ENCODE data around the gene TSPAN31.

TSPAN31 gene

DNA sequence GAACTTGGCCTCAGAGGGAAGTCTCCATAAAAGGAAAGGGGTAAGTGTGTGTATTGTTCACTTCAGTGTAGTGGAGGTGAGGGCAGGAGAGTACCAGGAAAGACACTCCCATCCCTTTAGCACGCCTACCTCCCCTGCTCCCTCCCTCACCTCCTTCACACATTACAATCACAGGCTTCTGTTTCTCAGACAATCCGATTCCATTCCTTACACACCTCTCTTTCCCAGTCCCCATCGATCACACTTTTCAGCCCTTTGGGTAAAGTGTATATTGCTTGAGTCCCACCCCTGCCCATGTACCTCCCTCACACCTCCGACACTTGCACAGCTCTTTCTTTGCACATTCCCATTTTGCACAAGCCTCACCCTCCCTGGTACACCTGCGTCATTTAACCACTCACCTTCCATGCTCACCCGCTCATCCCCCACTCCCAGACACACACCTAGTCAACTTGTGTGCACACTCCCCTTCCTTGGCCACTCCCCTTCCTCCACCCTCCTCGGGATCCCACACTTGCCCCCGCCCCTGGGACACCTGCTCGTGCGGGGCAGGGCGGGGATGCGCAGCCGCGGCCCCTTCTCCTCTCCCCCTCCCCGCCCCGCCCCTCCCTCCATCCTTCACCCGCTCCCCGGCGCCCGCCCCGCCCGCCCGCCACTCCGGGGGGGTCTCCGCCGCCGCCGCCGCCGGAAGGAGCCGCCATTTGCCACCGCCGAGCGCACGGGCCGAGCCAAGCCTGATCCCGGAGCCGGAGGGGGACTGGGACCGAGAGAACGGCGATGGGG lies 9.8 kb downstream of the TSPAN31 start, which contains the start of gene MARCHF9:
MARCHF9 (plus strand) TSS at position 693 of the 783 bp plus-strand sequence. CDS start 426 bp downstream, outside the sequence.
- DNase-seq, result peak; percentile 85 to 88

DNA sequence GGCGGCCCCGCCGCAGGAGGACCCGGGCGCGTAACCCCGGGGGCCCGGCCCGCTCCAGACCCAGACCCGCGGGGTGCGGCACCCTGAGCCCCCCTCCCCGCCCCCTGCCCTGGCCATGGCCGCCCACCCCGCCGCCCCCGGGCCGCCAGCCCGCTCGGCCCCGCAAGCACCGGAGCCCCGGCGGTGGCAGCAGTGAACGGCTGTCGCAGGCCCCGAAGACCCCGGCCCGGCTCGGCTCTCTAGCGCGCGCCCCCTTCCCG lies 10.3 kb downstream of the TSPAN31 start:
- no peak for DNase-seq

DNA sequence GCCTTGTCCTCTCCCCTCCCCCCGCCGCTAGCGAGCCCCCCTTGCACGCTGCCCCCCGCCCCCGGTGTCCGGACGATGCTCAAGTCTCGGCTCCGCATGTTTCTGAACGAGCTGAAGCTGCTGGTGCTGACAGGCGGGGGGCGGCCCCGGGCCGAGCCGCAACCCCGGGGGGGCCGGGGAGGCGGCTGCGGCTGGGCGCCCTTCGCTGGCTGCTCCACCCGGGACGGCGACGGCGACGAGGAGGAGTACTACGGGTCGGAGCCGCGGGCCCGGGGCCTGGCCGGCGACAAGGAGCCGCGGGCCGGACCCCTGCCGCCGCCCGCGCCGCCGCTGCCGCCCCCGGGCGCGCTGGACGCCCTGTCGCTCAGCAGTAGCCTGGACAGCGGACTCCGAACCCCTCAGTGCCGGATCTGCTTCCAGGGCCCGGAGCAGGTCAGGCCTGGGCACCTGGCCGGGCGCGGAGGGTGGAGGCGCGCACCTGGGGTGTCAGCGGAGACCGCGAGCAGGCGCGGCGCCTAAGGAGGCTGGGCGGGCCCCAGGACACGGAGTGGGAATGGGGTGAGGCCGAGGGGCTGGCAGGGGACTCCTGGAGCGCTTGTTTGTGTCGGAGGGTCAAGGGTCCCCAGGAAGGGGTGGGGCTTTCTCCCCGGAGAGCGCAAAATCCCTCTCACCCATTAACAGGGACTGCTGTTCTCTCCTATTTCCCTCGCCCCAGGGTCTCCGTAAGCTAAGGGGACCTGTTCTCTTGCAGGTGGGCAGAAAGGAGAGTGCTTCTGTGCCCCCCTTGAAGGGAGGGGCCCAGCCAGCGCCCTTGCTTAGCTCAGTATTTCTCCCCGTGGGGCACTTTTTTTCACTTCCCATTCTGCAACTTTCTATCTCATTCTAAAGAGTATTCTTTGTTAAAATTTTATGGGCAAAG lies 10.9 kb downstream of the TSPAN31 start:
- DNase-seq, result peak in 1 of 2 donors; percentile 43

DNA sequence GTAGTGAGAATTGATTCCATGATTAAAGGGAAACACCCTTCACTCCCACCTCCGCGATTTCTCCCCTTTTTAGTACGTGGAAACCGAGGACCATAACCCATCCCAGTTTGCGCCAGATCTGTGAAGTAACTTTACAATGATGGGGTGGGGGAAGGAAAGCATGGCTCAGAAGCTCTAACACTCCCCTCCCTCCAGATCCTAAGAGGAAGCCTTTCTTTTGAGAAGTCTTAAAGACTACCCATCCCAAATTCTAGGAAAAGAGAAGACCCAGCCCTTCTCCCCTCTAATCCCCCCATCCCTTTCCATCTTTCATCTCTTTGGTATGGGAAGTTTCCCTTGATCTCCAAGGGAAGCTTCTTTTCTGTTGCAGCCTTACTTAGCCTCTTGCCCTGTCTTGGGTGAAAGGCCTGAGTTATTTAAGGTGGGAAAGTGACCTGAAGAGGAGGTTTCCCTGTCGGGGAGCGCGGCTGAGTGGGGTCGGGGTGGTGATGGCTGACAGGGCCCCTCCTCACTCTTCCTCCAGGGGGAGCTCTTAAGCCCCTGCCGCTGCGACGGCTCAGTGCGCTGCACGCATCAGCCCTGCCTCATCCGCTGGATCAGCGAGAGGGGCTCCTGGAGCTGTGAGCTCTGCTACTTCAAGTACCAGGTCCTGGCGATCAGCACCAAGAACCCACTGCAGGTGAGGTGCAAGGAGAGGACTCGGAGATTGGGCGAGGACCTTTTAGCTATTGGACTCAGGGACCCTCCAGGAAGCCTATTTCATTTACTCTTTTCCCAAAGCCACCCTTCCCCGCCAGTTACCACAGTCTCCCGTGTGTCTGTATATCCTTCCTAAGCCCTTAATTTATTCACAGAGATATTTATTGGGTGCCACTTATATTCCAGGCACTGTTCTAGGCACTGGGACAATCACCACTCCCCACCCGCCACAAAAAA lies 11.8 kb downstream of the TSPAN31 start:
- DNase-seq, result peak; percentile 77 to 79

DNA sequence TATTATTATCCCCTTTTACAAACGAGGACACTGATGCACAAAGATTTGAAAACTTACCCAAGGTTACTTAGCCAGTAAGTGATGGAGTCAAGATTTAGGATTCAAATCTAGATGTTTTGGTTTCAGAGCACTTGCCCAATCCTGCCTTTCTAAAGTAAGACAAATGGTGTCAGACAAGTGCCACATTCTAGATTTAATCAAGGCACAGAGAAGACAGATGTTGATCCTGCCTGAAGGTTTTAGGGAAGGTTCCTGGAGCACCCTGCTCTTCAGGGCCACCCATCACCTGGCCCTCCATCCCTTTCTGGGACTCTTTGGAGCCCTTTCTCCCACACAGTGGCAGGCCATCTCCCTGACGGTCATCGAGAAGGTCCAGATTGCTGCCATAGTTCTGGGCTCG lies 12.9 kb downstream of the TSPAN31 start:
- DNase-seq, result no peak

DNA sequence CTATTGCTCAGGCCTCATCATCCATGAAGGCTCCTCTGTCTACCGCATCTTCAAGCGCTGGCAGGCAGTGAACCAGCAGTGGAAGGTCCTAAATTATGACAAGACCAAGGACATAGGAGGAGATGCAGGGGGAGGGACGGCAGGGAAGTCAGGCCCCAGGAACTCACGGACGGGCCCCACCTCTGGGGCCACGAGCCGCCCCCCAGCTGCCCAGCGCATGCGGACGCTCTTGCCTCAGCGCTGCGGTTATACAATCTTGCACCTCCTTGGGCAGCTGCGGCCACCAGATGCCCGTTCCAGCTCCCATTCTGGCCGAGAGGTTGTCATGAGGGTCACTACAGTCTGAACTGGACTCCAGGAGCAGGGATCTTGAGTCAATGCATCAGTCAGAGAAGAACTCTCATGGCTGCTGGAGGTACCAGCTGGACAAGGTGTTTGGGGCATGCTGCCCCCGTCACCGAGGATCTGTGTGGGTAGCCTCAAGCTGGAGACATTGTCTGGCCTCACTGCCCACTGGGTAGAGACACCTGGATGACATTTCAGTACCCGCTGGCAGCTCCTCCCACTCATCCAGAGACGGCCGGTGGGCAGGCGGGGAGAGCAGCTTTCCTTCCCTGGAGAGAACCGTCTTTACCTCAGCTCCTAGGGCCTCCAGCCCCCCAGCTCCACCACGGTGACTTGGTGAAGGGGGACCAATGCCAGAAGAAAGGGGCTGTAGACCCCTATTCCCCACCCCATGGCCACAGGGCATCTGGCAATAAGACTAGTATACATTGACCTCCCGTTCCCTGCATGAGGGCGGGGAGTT lies 13.9 kb downstream of the TSPAN31 start:
- no peak for DNase-seq

DNA sequence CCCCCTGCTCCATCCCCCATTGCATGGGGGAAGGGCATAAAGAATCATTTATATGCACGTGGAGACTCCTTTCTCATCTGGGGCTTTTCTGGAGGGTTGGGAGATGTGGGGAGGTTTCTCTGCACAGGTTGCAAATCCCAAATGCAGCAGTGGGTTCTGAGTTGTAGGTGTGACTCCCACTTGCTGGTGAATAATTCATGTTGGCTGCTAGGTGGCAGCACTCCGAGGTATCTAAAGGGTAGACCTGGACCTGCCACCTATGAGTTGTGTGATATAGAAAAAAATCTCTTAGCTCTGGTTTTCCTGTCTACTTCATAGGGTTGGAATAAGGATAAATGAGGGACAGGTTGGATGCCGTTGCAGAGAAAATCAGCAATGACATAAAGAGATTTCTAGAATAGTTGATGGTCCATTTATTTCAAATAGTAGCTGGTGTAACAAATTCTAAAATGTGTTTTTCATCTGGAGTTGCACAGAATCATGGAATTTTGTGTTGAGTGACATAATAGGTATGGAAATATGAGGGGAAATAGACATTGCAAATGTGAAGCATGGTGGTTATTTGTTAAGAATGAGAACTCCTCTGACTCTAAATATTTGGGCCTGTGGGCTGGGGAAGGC lies 14.6 kb downstream of the TSPAN31 start:
- DNase-seq, result peak in 1 of 2 donors; percentile 44

DNA sequence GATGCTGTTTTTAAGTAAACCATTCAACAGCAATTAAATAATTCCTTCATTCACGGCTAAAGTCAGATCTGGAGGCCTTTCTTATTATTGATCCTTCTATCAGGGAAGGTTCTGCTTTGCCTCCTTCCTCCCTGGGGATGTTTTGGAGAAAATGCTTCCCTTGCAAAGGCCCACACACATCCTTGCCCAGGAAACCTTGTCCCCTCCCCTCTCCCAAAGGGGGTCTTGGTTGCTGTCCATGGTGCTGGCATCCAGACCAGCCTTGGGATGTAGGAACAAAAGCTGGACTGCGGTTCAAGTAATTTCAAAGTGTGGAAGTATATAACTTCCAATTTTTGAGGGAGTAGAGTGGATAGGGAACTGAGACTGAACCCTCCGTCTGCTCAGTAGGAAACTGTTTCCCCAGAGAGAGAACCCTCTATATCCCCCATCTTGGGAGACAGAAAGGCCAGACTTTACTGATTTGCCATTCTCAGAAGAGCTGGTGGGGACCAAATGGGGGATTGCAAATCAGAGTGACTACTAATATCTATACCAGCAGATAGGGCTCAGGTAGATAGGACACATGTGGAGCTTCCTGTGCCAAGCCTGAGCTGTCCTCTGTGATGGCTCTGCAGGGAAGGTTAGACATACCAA lies 15.6 kb downstream of the TSPAN31 start:
- no peak for DNase-seq

DNA sequence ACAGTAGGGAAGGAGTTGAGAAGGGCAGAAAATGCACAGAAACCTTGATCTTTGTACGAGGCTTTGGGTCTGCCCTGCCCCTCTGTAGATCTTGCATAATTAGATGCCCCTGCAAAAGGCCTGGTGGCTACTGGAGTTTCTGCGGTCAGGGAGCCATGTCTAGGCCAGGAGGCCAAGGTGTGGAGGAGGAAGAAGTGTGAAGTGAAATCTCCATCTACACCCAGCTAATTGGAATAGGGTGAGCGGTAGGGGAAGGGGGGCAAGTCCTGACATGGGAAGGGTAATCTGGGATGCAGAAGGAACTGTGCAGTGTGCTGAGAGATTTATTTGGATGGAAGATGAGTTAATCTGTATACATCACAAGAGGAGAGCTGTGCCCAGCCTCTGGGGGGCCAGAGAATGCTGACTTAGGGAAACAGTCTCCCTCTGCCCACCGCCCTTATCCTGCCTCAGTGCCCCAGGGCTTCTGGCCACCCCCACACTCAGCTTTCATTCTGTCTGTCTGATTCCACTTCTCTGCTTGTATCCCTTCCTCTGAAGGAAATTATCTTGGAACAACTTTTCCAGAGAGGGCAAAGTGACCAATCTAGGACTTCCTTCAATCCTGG lies 16.7 kb downstream of the TSPAN31 start:
- no peak for DNase-seq

DNA sequence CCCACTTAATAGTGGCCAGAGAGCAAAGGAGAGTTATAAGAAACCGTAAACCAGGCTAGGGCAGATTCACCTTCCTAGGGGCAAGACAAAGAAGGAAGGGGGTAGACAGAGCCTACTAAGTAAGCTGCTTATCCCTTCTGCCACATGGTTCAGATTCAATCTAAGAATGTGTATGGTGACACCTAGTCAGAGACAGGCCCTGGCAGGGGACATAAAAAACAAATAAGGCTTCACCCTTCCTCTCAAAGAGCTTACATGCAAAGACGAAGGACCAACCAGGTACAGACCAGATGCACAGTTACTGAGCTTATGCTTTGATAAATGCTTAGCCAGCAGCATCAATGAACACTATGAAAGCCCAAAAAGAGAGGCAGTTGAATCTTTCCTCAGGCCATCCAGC lies 17.6 kb downstream of the TSPAN31 start:
- DNase-seq, result no peak

DNA sequence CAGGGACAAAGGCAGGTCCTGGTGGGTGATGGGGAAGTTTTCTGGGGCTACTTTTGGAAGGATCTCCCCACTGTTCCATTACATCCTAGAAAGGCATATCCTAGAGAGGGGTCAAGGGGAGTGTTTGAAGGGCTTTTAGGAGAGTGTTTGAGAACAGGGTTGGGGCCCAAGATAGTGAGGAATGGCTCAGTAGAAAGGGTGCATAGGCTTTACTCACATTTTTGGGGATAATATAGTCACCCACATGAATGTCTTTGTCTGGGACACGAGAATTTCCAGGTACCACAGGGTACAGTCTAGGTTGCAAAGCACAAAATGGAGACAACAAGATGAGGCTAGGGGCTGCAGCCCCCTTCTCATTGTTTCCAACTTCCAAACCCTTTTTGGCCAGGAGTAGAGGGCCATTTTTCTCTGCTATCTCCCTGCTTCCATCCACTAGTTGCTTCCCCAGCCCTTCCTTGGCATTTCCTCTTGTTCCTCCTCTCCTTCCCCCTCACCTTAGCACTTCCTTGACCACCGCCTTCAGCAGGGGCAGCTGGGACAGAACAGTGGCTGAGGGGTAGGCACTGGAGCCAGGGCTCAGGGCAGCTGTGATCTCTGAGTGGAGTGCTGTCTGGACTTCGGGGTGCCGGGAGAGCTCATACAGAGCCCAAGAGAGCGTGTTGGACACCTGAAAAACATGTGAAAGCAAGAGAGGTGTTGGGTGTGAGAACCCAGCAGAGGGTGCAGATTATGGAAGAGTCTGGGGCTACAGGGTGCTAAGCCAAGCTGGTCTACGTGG lies 19.2 kb downstream of the TSPAN31 start:
- no peak for DNase-seq

DNA sequence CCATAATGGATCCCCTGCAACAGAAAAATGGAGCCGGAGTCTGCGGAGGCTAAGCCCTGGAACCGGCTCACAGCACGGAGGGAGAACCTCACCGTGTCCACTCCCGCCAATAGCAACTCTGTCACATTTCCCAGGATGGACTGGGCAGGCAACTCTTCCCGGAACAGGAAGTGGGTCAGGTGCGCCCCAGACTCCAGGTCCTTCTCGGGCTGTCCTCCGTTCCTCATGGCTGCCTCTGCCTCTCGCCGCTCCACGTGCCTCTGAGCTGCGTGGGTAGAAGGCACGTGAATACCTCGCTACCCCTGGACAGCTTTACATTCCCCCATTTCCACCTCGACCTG lies 19.8 kb downstream of the TSPAN31 start:
- DNase-seq, result peak in 1 of 2 donors; percentile 51

DNA sequence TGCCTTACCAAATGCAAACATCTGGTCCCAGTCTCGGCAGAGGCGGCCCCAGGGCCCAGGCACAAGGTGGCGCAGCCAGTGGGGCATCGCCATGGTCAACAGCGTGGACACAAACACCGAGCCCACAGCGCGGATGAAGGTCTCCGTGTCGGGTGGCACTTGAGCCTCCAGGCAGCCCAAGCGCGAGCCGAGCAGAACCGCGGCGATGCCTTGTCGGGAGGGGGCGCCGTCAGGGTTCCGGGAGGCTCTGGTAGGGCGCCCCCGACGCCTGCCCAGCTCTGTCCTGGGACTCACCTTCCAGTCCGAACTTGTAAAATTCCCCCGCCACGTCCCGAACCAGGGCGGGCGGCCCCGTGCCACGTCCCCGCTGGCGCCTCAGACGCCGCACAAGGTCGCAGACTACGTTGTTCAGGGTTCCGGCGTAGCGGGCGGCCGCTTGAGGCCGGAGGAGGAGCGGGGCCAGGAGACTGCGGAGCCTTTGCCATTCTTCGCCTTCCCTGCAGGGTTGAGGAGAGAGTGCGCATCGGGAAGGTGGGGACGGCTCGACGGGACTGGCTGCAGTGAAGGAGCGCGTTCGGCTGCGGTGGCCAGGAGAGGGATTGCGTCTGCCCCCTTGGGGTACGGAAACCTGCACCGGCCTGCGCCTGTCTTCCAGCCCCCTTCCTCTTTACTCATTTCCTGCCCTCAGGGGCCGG lies 20.3 kb downstream of the TSPAN31 start:
- DNase-seq, result peak; percentile 65 to 74

DNA sequence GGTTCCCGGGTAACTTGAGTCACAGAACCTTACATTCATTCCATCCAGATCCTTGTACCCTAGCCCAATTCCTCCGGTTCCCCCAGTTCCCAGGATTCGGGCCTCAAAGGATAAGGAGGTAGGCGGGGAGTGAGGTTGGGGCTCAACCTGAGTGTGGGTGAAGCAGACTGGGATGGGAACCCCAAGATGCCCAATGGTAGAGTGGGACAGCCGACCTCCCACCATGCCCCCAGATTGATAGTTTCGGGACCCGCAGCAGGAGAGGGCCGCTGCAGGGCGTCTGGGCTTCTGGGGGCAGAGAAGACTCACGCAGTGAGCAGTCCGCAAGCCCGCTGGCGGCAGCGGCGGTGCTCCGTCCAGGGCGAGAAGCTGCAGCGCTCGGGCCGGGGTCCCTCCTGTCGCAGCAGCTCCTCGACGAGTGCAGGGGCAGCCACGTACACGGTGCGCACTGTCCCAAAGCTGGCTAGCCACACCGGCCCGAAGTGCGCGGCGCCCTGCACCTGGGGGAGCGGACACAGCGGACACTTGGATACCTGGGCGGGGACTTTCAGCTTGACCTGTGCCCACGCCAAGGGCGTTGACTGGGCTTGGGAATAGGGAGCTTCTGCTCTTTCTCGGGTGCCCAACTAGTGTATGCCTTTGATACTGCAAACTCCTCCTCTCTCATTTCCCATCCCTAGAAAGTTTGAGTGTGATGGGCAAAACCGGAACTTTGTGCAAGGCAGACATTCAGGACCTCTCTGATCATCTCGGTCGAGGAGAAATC lies 21.0 kb downstream of the TSPAN31 start:
- peak in 1 of 2 donors; percentile 33 for DNase-seq

DNA sequence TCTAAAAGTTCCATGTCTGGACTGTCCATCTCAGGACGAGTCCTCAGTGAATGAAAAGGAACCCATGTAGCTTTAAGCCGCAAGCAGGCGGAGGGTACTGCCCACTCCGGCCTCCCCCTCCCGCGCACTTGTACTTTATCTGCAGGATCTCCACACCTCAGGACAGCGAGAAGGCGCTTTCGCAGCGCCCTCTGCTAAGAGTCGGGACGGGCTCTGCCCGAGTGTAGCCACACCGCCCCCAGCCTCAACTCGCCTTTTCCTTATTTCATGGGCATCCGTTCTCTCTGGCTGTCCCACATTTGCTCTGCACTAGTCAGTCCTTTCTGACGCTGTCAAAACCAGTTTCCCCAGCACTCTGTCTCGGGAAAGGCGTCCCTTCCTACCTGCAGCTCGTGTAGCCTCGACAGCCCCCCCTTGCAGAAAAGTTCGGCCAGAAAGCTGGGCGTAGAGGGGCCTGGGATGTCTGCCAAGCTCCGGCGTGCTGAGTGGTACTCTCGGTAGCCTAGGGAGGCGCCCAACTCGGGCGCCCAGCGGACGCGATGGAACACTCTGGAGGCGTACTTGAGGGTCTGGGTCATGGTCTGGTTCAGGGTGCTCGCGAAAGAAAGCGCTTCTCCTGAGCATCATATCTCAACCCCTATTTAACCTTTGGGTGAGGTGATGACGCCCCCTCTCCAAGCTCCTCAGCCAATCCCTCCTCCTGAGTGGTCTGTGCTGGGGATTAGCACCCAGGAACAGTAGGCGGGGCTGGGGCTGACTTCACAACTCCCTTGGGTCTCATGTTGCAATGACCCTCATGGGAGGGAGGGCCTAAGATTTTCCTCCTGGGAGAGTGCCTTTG lies 21.8 kb downstream of the TSPAN31 start, which contains the start of gene CYP27B1:
CYP27B1 (minus strand) TSS at position 615 of the 841 bp plus-strand sequence; CDS start at position 578, 37 bp downstream.
- no peak for DNase-seq

DNA sequence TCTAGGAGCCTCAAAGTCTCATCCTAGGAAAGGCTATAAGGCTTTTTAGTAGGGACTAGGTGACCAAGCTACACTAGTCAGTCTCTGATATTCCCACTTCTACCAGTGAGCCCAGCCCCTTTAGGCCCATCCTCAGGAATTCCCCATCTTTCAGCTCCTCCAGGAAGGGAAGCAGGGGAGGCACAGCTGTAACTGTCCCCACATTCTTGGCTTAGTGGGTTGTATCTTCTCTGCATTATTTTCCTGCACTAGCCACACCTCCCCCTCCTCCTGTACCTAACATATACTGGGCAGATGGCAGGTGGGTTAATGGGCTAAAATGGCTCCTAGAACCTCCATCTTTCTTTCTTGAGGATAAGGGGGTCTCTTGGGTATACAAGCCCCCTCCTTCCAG lies 22.5 kb downstream of the TSPAN31 start:
- no peak for DNase-seq

DNA sequence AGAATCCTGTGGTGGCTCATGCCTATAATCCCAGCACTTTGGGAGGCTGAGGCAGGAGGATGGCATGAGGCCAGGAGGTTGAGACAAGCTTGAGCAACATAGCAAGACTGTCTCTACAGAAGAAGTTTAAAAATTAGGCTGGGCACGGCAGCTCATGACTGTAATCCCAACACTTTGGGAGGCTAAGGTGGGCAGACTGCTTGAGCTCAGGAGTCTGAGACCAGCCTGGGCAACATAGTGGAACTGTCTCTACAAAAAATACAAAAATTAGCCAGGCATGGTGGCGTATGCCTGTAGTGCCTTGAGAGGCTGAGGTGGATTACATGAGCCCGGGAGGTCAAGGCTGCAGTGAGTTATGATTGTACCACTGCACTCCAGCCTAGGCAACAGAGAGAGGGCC lies 23.0 kb downstream of the TSPAN31 start:
- DNase-seq, result no peak

Data from stimulated activated CD4-positive, alpha-beta T cell treated with anti-CD3 and anti-CD28 coated beads, Interleukin-2, amount 100 ng/mL, for 24 hours (primary cell).